ENCODE measurements around the gene PDXP.
"Not testable (repeated sequence)": the region's sequence is repeated elsewhere in the genome, so short reads cannot be mapped to it uniquely, and the experiment has no call there.

GRCh38 chr22:37656583-37656982 is 1.9 kb upstream of the PDXP start:
- not testable (repeated sequence) for TF ChIP-seq EP300, CTCF (IDR thresholded peaks at IDR 0.05)

Data from sigmoid colon (tissue), 4 donors.